ES-I3 (cell line): Measurements from ENCODE around the gene TRIM3.

Experiments
- H3K36me3 ChIP-seq: 2 replicates; pipeline ENCODE4 v1.6.1; 2013; ENCODE audit warnings: mild to moderate bottlenecking, low read length, control low read depth, moderate library complexity; ENCODE audit not compliant: insufficient read depth
- H3K4me1 ChIP-seq: 2 replicates; pipeline ENCODE4 v1.6.1; 2013; ENCODE audit warnings: mild to moderate bottlenecking, control low read depth, low read length; ENCODE audit not compliant: insufficient read depth
- H3K9ac ChIP-seq: 2 replicates; pipeline ENCODE4 v1.6.1; 2013; ENCODE audit warnings: low read depth, mild to moderate bottlenecking, low read length, moderate library complexity
- H3K9me3 ChIP-seq: 2 replicates; pipeline ENCODE4 v1.6.1; 2013; ENCODE audit warnings: mild to moderate bottlenecking, low read length, moderate library complexity; ENCODE audit not compliant: control insufficient read depth, insufficient read depth

Gene TRIM3

GRCh38 chr11:6437993-6438392, 35.7 kb downstream of the TRIM3 start:
- Histone ChIP-seq H3K9ac (no peak overlapping the region), H3K36me3 (no peaks in the 10 kb centered on the region), H3K9me3 (no peaks in the 10 kb centered on the region), H3K4me1 (no peaks in the 10 kb centered on the region)

- Histone ChIP-seq H3K9me3 (no peaks in the 10 kb centered on the region), H3K36me3 (no peaks in the 10 kb centered on the region), H3K9ac (no peak overlapping the region), H3K4me1 (no peaks in the 10 kb centered on the region)
Measured at GRCh38 chr11:6437423-6437822, 36.3 kb downstream of the TRIM3 start.

GRCh38 chr11:6433998-6434660, 39.6 kb downstream of the TRIM3 start:
- H3K4me1 ChIP-seq = no peaks in the 10 kb centered on the region
- H3K36me3 ChIP-seq = no peaks in the 10 kb centered on the region
- no peak overlapping the region for H3K9ac ChIP-seq
- no peaks in the 10 kb centered on the region for H3K9me3 ChIP-seq

- Histone ChIP-seq H3K9me3 (no peaks in the 10 kb centered on the region), H3K36me3 (no peaks in the 10 kb centered on the region), H3K4me1 (peaks cover 9% of the 10 kb centered on the region), H3K9ac (no peak overlapping the region)
Measured at GRCh38 chr11:6431861-6432260, 41.9 kb downstream of the TRIM3 start.

- peaks cover 9% of the 10 kb centered on the region for H3K4me1 ChIP-seq
- no peak overlapping the region for H3K9ac ChIP-seq
- no peaks in the 10 kb centered on the region for H3K9me3 ChIP-seq
- no peaks in the 10 kb centered on the region for H3K36me3 ChIP-seq
Measured at GRCh38 chr11:6427516-6427915, 46.2 kb downstream of the TRIM3 start.

- no peak overlapping the region for H3K9ac ChIP-seq
- H3K9me3 ChIP-seq = no peaks in the 10 kb centered on the region
- H3K4me1 ChIP-seq = 0 out of 2 replicates have a peak, but pooled peaks cover 7% of the 10 kb centered on the region
- no peaks in the 10 kb centered on the region for H3K36me3 ChIP-seq
Measured at GRCh38 chr11:6420677-6421076, 53.1 kb downstream of the TRIM3 start.

GRCh38 chr11:6419009-6419631, 54.6 kb downstream of the TRIM3 start, which contains the start of gene APBB1:
TSS of gene APBB1 (minus strand) at chr11:6419094. CDS start at chr11:6411347, 7,747 bp downstream.
- 0 out of 2 replicates have a peak, but pooled peaks cover 7% of the 10 kb centered on the region for H3K4me1 ChIP-seq

GRCh38 chr11:6418557-6419008, 55.2 kb downstream of the TRIM3 start:
- Histone ChIP-seq H3K4me1 (0 out of 2 replicates have a peak, but pooled peaks cover 7% of the 10 kb centered on the region), H3K9ac (peak overlapping the region; percentile 93; the same call in 1 of the 2 replicates), H3K9me3 (no peaks in the 10 kb centered on the region), H3K36me3 (no peaks in the 10 kb centered on the region)

More at GRCh38 chr11:6419009-6419631, 54.6 kb downstream of the TRIM3 start, which contains the start of gene APBB1:
- H3K9me3 ChIP-seq = no peaks in the 10 kb centered on the region
- peak within 1 kb of the TSS; percentile 93 for H3K9ac ChIP-seq
- no peaks in the 10 kb centered on the region for H3K36me3 ChIP-seq

GRCh38 chr11:6417907-6418556, 55.7 kb downstream of the TRIM3 start:
- no peaks in the 10 kb centered on the region for H3K36me3 ChIP-seq
- H3K4me1 ChIP-seq = 0 out of 2 replicates have a peak, but pooled peaks cover 7% of the 10 kb centered on the region
- peak overlapping the region; percentile 93; the same call in 1 of the 2 replicates for H3K9ac ChIP-seq
- H3K9me3 ChIP-seq = no peaks in the 10 kb centered on the region

- Histone ChIP-seq H3K9ac (no peak overlapping the region), H3K36me3 (no peaks in the 10 kb centered on the region), H3K4me1 (0 out of 2 replicates have a peak, but pooled peaks cover 7% of the 10 kb centered on the region)
Measured at GRCh38 chr11:6415797-6416196, 57.9 kb downstream of the TRIM3 start.

GRCh38 chr11:6414874-6415328, 58.8 kb downstream of the TRIM3 start:
- Histone ChIP-seq H3K4me1 (0 out of 2 replicates have a peak, but pooled peaks cover 7% of the 10 kb centered on the region), H3K36me3 (no peaks in the 10 kb centered on the region), H3K9ac (no peak overlapping the region), H3K9me3 (no peaks in the 10 kb centered on the region)

More at GRCh38 chr11:6415797-6416196, 57.9 kb downstream of the TRIM3 start:
- no peaks in the 10 kb centered on the region for H3K9me3 ChIP-seq

- no peak overlapping the region for H3K9ac ChIP-seq
- 0 out of 2 replicates have a peak, but pooled peaks cover 4% of the 10 kb centered on the region for H3K4me1 ChIP-seq
- no peaks in the 10 kb centered on the region for H3K9me3 ChIP-seq
- H3K36me3 ChIP-seq = no peaks in the 10 kb centered on the region
Measured at GRCh38 chr11:6413791-6414201, 59.9 kb downstream of the TRIM3 start.

GRCh38 chr11:6411594-6412031, 62.1 kb downstream of the TRIM3 start:
- Histone ChIP-seq H3K9ac (no peak overlapping the region), H3K4me1 (no peaks in the 10 kb centered on the region), H3K9me3 (no peaks in the 10 kb centered on the region), H3K36me3 (no peaks in the 10 kb centered on the region)

GRCh38 chr11:6410695-6411430, 62.9 kb downstream of the TRIM3 start:
- no peaks in the 10 kb centered on the region for H3K9me3 ChIP-seq
- no peaks in the 10 kb centered on the region for H3K36me3 ChIP-seq
- H3K9ac ChIP-seq = no peak overlapping the region
- no peaks in the 10 kb centered on the region for H3K4me1 ChIP-seq
